Smooth muscle cell (in vitro differentiated cells): ENCODE data around the gene CHL1. TPM values are rescaled to one million over a fixed set of nuclear protein-coding genes. Genes with fewer than 3 reads are reported as not detected.
A peak's percentile ranks its signal among the peaks of the same experiment; 100 is the strongest.

Experiments
- DNase-seq: peaks from one replicate; lab custom pipeline; 2025; ENCODE audit not compliant: unreplicated experiment; lab: John Stamatoyannopoulos, UW
- H2AFZ ChIP-seq: fragments of 200-600 bp; sonication (generic); 2 replicates; pipeline ENCODE4 v1.6.0; 2016; ENCODE audit warnings: antibody characterized with exemption, low read depth, mild to moderate bottlenecking
- H3F3A ChIP-seq: fragments of 200-600 bp; sonication (generic); 2 replicates; pipeline ENCODE4 v1.6.0; 2017; ENCODE audit warnings: antibody characterized with exemption, low read depth
- H3K27ac ChIP-seq: fragments of 200-600 bp; sonication (generic); 2 replicates; pipeline ENCODE4 v1.5.1; 2016; ENCODE audit warnings: low read depth, mild to moderate bottlenecking
- H3K27me3 ChIP-seq: fragments of 200-600 bp; sonication (generic); 2 replicates; pipeline ENCODE4 v1.6.1; 2016; ENCODE audit warnings: low read depth, mild to moderate bottlenecking
- H3K36me3 ChIP-seq: fragments of 200-600 bp; sonication (generic); 2 replicates; pipeline ENCODE4 v1.5.1; 2016; ENCODE audit warnings: low read depth
- H3K4me1 ChIP-seq: fragments of 200-600 bp; sonication (generic); 2 replicates; pipeline ENCODE4 v1.5.1; 2016; ENCODE audit warnings: low read depth
- H3K4me2 ChIP-seq: fragments of 200-600 bp; sonication (generic); 2 replicates; pipeline ENCODE4 v1.6.0; 2016; ENCODE audit warnings: mild to moderate bottlenecking
- H3K4me3 ChIP-seq: fragments of 200-600 bp; sonication (generic); 2 replicates; pipeline ENCODE4 v1.5.1; 2016; ENCODE audit warnings: mild to moderate bottlenecking
- H3K79me2 ChIP-seq: fragments of 200-600 bp; sonication (generic); 2 replicates; pipeline ENCODE4 v1.6.0; 2016; ENCODE audit warnings: low read depth, mild to moderate bottlenecking
- H3K9ac ChIP-seq: fragments of 200-600 bp; sonication (generic); 2 replicates; pipeline ENCODE4 v1.6.0; 2016; ENCODE audit warnings: low read depth
- H3K9me3 ChIP-seq: fragments of 200-600 bp; sonication (generic); replicated peaks from 2 replicates; pipeline ENCODE4 v1.5.1; 2016; ENCODE audit warnings: low read depth
- H4K20me1 ChIP-seq: fragments of 200-600 bp; sonication (generic); 2 replicates; pipeline ENCODE4 v1.6.0; 2016; ENCODE audit warnings: low read depth
- WGBS: methylation state at CpG from one replicate; pipeline ENCODE4 v1.1.7; 2016; ENCODE audit warnings: low lambda C conversion rate; 5-methylcytosine and 5-hydroxymethylcytosine counted together
- polyA plus RNA-seq: library from polyadenylated mRNA; unstranded; fragments of >200 nt; fragmentation: Nextera tagmentation; extraction: Ambion mirVana; gene quantifications from 2 replicates; pipeline ENCODE4 v1.2.1, GENCODE V29; 2016
- total RNA-seq: library from RNA; depleted of rRNA; stranded (reverse); fragments of >200 nt; gene quantifications from 2 replicates; pipeline ENCODE4 v1.2.3, GENCODE V29; 2014
- TF ChIP-seq, protein P1 (sequence below): fragments of 200-600 bp; sonication (generic); IDR thresholded peaks from 2 replicates; pipeline ENCODE4 v1.5.1; 2017; ENCODE audit warnings: borderline replicate concordance, mild to moderate bottlenecking, antibody characterized with exemption; ENCODE audit not compliant: insufficient read depth, poor library complexity, severe bottlenecking

Gene CHL1
- total and polyA plus RNA-seq, 2 experiments from 2014 or later: not detected

DNA sequence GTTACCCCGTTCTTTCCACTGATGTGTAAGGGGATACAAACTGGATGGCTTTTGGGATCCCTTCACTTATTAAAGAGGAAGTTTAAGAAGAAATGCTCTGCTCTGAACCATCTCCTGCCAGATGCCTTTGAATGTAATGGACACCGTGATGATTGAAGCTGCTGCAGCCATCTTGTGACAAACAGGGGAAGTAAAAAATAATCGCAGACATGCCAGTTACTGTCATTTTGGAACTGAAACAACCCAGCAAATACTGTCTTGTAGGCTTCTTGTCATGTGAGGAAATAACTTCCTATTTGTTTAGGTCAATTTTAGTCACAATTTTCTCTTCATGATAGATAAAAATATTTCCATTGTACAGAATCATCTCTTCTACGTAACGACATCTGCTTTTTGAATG, 224.0 kb downstream of the CHL1 start:
- H3K4me3 ChIP-seq: no peak overlapping the region
- H3K36me3 ChIP-seq: no peaks in the 10 kb centered on the region
- peaks cover 19% of the 10 kb centered on the region for H3K27me3 ChIP-seq
- no peak for DNase-seq
- no peaks in the 10 kb centered on the region for H3K4me1 ChIP-seq
- no peak overlapping the region for H3K9ac ChIP-seq
- no peaks in the 10 kb centered on the region for H3F3A ChIP-seq
- TF ChIP-seq, protein P1, sequence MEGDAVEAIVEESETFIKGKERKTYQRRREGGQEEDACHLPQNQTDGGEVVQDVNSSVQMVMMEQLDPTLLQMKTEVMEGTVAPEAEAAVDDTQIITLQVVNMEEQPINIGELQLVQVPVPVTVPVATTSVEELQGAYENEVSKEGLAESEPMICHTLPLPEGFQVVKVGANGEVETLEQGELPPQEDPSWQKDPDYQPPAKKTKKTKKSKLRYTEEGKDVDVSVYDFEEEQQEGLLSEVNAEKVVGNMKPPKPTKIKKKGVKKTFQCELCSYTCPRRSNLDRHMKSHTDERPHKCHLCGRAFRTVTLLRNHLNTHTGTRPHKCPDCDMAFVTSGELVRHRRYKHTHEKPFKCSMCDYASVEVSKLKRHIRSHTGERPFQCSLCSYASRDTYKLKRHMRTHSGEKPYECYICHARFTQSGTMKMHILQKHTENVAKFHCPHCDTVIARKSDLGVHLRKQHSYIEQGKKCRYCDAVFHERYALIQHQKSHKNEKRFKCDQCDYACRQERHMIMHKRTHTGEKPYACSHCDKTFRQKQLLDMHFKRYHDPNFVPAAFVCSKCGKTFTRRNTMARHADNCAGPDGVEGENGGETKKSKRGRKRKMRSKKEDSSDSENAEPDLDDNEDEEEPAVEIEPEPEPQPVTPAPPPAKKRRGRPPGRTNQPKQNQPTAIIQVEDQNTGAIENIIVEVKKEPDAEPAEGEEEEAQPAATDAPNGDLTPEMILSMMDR: no peak
- H3K4me2 ChIP-seq: no peak overlapping the region
- H4K20me1 ChIP-seq: no peaks in the 10 kb centered on the region
- no peak overlapping the region for H2AFZ ChIP-seq
- no peak overlapping the region for H3K27ac ChIP-seq
- no peaks in the 10 kb centered on the region for H3K9me3 ChIP-seq
- WGBS: 95% methylated on average over 5 of the region's 5 CpGs
- no peaks in the 10 kb centered on the region for H3K79me2 ChIP-seq

DNA sequence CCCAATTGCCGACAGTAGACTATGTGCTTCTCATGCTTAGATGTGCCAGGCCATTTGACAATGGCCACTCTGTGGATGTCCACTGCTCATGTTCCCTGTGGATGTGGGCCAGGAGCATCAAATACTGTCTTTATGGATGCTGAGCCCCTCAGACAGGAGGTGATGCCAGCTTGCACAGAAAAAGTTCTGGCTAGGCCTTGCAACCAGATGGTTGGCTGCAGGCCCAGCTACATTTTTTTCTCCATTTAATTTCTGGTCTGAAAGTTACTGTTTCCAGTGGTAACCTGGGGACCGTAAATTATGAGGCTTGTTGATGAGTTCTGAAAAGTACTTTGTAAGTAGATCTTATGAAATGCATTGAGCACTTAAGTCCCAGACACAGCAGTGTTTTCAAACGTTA, 228.5 kb downstream of the CHL1 start:
- DNase-seq: no peak
- Histone ChIP-seq H3K9me3 (no peaks in the 10 kb centered on the region), H3K4me3 (no peak overlapping the region), H3K79me2 (no peaks in the 10 kb centered on the region), H3K4me1 (no peaks in the 10 kb centered on the region), H4K20me1 (no peaks in the 10 kb centered on the region), H3K36me3 (no peaks in the 10 kb centered on the region), H2AFZ (no peak overlapping the region), H3K27ac (no peak overlapping the region), H3K4me2 (no peak overlapping the region), H3F3A (no peaks in the 10 kb centered on the region), H3K9ac (no peak overlapping the region), H3K27me3 (peaks cover 4% of the 10 kb centered on the region)
- 85% methylated on average over 3 of the region's 3 CpGs for WGBS
- TF ChIP-seq, protein P1: no peak

DNA sequence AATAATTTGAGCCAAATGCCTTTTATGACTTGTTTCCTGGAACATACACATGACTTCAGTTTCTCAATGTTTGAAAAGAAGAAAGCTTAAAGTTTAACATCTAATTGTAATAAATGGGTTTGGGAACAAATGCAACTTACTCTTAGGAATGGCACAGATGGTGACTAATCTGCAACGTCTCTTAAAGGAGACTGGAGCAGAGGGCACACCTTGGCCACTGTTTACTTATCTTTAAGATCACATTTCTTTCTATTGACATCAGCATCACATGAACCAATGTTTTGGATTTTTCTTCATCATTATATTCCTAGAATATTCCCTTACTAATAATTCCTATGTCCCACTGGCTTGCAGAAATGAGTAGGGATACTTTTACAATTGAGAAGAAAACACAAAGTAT, 229.5 kb downstream of the CHL1 start:
- Histone ChIP-seq H3K9ac (no peak overlapping the region), H4K20me1 (no peaks in the 10 kb centered on the region), H3K4me3 (no peak overlapping the region), H3K27me3 (no peaks in the 10 kb centered on the region), H3K9me3 (no peaks in the 10 kb centered on the region), H3K4me2 (no peak overlapping the region), H3K27ac (peak overlapping the region; percentile 37), H3K4me1 (no peaks in the 10 kb centered on the region), H3K79me2 (no peaks in the 10 kb centered on the region), H3F3A (no peaks in the 10 kb centered on the region), H3K36me3 (no peaks in the 10 kb centered on the region), H2AFZ (no peak overlapping the region)
- WGBS: 53% methylated on average over 1 of the region's 1 CpG
- DNase-seq: no peak
- TF ChIP-seq, protein P1: no peak

DNA sequence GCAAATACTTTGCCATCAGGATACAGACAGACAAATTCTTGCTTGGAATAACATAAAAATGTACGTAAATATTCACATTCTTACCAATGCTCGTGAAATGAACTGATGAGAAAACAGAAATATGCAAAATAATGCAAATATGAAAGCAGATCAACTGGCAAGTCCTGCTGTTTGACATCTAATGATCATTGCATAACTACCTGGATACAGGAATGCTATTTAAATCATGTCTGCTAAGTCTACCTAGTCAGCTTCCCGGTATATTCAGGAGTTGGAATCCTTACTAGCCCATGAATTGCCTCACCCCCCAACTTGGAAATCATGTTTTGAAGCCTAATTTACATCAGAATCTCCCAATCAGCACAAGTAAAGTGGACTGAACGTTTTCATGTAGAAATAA, 230.6 kb downstream of the CHL1 start:
- WGBS: 78% methylated on average over 4 of the region's 4 CpGs
- Histone ChIP-seq H3K9me3 (no peaks in the 10 kb centered on the region), H4K20me1 (no peaks in the 10 kb centered on the region), H3K27me3 (no peaks in the 10 kb centered on the region), H2AFZ (no peak overlapping the region), H3F3A (no peaks in the 10 kb centered on the region), H3K27ac (no peak overlapping the region), H3K4me3 (no peak overlapping the region), H3K36me3 (no peaks in the 10 kb centered on the region), H3K9ac (no peak overlapping the region), H3K79me2 (no peaks in the 10 kb centered on the region), H3K4me2 (no peak overlapping the region), H3K4me1 (no peaks in the 10 kb centered on the region)
- DNase-seq: no peak
- TF ChIP-seq, protein P1: no peak
